HG03565 (cell line): ENCODE data around the gene TENT5A.
"Not testable (repeated sequence)": the region's sequence is repeated elsewhere in the genome, so short reads cannot be mapped to it uniquely, and the experiment has no call there.

Source experiments
- ATAC-seq: cut with Tn5 transposase; IDR thresholded peaks from one replicate; pipeline ENCODE4 v1.9.1; 2021; ENCODE audit warnings: mild to moderate bottlenecking, moderate library complexity; ENCODE audit not compliant: unreplicated experiment

The TENT5A gene

DNA sequence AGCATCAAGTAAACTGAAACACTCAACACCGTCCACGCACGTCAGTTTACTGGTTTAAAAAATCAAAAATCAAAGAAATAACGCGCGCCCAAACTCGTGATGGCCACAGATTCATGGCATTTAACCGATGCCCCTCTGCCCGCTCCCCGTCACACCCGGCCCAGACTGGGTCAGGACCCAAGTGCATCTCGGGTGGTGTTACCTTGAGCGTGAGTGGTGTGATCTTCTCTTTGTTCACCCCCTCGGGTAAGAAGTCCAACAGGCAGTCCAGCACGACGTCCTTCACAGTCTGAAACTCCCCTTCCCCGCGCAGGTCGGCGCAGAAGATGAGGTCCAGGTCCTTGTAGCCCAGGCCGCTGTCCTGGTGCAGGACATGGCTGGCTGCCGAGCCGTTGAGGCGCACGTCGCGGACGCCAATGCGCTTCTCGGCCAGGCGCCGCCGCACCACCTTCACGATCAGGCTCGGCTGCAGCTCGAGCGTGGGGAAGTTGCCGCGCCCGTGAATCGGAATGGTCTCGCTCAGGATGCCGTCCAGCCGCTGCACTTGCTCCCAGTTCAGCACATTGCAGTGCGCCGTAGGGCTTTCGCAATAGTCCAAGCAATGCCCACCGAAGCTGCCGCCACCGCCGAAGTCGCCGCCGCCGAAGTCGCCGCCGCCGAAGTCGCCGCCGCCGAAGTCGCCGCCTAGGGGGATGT lies 945 bp downstream of the TENT5A start:
- no peak for ATAC-seq

DNA sequence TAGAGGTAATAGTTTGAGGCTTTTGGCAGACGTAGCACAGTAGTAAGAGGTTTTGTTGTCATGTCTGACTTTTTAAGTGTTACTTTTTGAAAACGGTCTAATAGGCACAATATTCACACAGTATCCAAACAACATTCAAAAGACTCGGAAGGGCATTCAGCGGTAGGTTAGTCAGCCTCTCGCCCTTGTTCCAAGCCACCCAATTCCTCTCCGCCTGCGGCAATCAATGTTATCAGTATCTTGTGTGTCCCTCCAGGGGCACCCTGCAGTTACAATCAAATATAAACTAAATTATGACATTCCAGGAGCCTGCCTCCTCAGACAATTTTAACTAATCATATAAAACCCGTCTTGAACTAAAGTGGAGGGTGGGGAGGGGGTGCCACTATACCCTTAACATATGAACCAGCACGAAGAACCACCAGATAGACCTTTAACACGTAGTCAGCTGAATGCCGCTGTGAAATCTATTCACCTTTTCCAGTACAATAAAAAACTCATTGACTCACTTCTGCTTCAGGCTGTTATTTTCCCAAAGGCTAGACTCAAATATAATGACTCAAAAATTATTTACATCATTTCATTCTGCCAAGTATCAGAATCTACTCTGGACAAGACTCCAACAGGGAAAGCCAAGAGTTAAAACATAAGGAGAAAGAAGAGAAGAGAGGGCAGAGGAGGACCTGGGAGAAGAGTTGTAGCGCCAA lies 1.6 kb downstream of the TENT5A start:
- no peak for ATAC-seq

DNA sequence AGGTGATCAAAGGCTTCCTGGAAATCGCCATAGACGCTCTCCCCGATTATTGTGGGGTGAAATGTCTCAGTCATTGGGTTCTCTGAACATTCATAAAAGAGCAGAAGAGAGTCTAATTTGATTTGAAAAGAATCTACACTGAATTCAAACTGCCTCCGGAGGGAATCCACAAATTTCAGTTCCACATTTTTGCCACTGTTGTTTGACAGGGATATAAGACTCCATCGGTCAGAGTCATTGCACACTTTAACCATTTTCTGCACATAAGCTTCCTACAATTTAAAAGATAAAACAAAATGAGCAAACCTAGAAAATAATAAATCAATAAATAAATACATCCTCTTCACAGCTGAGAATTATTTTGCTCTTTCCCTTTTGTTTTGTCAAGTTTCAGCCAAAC lies 2.3 kb downstream of the TENT5A start:
- no peak for ATAC-seq

DNA sequence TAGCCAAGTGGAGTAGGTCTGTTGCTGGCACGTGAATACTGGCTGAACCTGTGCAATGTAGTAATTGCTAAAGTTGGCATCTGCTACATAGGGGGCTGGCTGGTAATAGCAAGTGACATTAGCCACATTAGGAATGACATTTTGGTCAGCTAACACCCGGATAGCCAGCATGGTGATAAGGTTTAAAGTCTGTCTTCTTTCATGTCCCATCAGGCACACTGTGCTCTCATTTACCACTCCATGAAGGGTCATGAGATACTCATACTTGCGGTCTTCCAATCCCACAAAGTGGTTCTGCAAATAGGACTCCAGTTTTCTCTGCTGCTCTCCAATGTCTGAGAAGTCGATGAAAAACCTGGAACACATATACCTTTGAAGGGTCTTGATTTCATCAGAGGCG lies 2.8 kb downstream of the TENT5A start:
- no peak for ATAC-seq

DNA sequence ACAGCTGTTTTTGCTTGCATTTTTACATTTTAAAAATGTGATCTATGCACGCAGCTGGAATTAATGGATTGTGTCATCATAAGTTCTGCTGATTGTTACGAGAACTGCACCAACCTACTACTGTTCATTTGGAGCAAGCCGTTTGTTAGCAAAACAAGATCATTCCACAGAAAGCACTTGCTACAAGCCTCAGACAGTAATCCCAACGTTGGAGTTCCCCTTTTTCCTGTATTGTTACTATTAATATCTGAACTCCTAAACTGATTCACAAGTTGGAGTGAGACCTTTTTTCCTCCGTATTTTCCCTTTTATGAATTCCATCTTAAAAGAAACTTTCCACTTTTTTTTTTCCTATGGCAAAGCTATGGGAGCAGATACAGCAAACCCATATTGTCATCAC lies 3.5 kb downstream of the TENT5A start:
- no peak for ATAC-seq

DNA sequence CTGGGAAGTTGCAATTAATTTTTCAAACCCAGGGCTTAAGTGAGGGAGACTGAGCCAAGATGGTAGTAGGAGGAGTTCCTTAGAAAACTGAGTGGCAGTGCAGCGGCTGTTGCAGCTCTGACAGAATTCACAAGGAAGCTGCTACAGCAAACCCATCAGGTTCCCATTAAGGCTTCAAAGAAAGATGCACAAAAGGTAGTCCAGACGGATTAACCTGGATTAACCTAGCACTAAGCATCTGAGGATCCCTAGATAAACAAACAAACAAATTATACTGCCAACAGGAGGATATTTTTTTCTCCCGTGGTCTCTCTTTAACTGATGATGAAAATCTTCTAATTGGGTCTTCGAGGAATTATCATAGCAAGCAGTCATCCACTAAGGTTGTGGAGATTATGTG lies 5.2 kb downstream of the TENT5A start:
- ATAC-seq, result no peak

DNA sequence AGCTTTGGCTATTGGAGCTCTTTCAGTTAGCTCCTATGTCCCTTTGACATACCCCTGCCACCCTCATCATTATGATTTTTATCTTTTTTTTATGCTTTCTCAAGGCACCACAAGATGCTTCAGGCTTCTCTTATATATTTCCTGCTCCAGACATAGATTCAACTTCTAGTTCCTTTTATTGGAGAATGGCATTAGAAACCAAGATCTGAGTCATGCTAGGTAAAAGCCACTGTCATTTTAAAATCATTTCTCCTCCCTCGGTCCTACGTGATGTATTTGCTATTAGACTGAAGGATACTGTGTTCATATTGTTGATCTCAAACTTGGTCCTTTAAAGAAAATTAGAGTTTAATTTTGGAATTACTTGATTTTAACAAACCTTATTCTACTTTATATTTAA lies 8.3 kb downstream of the TENT5A start:
- no peak for ATAC-seq

DNA sequence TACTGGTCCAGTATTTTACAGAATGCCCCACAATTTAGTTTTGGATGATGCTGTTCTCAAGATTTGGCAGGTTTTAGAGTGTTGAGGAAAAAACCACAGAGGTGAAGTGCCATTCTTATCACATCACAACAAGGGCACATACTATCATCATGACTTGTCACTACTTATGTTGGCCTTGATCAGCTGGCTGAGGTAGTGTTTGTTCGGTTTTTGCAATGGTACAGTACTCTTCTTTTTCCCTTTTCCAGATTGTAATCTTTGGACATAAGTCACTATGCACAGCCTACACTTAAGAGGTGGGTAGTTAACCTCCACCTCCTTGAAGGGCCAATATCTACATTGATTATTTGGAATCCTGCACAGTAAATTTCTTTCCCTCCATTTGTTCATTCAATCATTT lies 8.8 kb downstream of the TENT5A start:
- ATAC-seq, result no peak

DNA sequence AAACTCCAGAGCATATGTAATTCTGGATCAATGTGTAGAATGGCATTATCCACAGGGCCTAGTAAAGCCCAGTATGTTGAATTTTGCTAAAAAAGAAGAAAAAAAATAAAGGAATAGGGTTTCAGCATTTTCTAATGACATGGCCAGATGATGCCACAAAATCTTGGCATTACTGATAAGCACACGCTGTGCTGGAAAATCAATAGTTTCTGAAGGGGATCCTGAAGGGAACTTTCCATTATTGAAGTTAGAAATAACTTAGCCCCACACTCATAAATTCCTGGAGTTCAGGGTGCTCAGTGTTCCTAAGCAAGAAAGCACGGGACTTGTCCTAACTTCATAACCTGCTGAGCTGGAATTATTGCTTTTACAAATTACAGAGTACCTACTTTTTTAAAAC lies 10.8 kb downstream of the TENT5A start:
- ATAC-seq, result no peak

DNA sequence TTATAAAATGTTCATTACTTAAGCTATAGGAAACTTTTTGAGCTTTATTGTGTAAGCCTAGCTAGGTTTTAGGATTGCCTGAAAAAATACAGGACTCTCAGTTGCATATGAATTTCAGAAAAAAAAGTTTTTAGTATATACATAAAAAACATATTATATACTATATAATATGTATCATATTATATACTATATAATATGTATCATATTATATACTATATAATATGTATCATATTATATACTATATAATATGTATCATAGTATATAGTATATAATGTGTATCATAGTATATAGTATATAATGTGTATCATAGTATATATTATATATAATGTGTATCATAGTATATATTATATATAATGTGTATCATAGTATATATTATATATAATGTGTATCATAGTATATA lies 11.9 kb downstream of the TENT5A start:
- ATAC-seq, result not testable (repeated sequence)

DNA sequence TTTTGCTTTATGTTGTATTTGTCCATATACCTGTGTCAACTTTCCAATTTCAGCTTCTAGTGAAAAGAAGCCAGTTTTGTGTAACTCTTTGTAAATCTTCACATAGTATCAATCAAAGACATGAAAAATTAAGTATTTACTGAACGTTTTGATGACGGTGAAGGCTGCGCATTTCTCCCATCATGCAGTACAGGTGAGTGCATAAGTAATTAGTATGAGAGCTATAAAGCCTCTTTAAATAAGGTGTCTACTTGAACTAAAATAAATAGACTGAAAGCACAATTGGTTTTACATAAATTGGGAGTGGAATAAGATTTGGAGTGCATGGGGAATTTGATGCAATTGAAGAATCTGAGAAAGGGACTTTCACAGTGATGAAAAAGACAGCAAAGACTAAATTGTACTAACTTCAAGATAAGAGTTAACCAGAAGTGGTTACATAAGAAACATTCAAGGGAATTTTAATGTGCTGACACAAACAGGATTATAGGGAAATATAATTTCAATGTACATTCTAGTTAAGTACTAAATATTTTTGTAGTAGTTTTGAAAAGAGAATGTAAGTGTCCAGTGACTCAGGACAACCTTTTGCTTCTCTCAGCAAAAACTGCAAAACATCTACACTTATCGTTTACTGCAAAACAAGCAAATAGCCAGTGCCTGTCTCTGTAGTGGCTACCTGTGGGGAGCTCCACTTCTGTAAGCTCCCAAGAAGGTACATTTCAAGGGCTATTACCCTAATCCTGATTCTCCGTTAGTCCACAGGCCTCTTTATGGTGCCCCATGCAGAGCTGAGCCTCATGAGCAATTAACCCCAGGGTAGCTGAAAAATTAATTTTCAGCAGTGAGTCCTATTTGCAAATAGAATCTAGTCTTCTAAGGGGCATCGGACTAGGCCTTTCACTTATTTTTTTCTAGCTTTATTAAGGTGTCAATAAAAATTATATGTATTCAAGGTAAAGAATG lies 13.0 kb downstream of the TENT5A start:
- ATAC-seq, result no peak

DNA sequence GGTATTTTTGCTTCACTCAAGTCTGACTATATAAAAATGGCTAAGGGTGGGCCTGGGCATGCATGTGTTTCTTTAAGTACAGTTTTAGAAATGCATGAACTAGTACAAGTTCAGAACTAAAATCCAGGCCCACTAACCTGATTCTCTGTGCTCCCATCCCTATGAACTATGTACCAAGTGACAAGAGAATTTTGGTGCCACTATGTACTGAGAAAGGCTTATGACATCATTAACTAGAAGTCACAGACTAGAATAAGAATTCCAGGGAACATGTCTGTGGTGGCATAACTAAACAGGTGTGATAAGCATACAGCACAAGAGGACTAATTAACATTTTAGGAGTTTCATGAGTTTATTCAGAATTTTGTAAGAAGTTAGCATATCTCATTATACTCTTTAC lies 16.1 kb downstream of the TENT5A start:
- no peak for ATAC-seq

DNA sequence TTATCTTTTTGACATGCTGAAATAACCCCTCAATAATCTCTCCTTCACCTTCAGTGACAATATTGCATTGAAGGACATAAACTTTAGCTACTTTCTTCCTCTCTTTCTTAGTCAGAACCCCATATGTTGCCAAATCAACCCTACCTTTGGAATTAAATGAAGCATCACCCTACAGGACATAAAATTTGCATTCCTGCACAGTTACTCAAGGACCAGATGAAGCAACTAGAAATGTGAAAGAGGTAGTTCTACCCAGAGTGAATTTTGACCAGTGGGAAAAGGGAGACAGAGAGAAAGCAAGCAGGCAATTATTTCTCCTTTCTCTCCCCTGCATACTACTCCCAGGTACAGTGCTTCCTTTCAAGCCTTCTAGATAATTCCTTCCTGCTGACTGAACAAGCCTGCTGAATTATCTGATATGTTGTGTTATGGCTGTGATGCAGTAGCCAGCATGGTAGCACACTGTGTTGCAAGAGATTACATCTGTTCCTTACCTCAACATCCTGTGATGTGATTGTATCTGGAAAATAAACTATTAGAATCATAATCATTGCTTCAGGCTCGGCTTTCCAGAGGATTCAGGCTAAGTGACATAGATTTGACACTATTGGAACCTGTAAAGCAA lies 16.6 kb downstream of the TENT5A start:
- no peak for ATAC-seq

DNA sequence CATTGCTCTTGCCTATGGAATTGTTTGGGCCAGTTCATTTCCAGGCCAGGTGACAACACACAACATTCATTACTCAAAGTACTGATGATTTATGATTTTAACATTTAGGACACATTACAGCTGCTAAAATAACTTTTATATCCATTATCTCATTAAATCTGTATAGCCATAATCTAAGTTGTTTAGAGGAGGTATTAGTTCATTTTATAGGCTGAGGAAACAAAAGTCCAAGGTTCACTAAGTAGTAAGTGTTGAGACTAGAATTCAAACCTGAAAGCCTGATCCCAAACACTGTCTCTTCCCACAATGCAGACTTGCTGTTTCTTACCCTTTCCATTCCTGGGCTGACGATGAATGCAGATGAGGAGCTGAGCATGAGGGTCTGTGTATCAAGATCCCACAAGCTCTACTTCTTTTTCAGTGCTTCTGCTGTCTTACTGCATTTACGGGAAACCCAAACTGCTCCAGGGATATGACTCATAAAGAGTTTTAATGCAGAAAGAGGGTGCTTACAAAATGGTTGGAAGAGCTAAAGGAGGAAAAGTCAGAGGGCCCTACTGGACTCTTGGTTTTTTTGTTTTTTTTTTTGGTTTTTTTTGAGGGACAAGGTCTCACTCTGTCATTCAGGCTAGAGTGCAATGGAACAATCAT lies 17.9 kb downstream of the TENT5A start:
- ATAC-seq, result no peak

DNA sequence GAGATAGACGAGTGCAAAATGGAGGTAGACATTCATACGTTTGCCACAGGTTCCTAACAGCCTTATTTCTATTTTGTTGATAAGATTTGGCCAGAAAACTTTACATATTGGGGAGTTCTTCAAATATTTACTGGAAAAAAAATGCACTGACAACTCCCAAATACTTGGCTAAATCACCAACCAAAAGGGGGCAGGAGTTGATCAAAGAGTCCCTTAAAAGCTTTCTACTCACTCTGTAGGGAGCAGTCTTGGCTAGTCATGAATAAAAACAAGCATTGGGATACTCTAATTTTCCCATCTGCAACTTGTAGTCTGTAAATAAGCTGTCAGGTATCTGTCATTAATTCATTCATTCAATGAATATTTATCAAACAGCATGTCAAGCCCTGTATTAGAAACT lies 18.4 kb downstream of the TENT5A start:
- no peak for ATAC-seq

DNA sequence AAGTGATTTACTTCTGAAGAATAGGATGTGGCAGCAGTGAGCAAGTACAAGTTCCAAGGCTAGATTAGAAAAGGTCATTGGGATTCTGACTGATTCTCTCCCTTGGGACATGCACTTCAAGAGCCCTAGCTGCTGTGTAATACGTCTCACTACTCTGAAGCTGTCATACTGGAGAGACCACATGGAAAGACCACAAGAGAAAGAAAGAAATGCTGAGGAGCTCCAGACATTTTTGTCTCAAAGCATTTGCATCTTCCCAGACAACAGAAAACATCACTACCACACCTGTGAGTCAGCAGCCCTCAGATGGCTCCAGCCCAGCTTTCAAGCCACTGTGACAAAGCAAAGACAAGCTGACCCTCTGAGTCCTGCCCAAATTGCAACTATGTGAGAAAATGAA lies 20.7 kb downstream of the TENT5A start:
- ATAC-seq, result no peak

DNA sequence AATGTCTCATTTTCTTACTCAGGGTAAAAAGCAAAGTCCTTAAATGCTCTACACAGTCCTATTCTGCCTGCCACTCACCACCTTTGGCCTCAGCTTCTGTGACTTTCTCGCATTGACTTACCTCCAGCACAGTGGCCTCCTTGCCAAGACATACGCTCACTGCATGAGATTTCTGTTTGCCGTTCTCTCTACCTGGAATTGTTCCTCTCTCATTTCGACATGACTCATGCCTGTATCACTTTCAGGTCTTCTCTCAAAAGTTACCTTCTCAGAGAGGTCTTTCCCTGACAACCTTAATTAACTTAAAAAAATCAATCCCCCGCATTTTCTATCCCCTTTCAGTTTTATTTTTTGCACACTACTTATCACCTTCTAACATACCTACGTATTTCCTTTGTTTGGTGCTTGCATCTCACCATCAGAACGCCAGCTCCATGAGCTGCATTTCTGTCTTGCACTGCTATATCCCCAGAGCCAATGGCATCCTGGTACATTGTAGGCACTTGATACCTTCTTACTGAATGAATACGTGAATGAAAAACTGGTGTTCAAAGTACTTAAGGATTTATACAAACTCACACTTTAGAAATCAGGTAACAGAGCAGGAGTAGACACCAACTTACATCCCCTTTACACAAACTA lies 24.5 kb downstream of the TENT5A start:
- ATAC-seq, result peak; percentile 50

DNA sequence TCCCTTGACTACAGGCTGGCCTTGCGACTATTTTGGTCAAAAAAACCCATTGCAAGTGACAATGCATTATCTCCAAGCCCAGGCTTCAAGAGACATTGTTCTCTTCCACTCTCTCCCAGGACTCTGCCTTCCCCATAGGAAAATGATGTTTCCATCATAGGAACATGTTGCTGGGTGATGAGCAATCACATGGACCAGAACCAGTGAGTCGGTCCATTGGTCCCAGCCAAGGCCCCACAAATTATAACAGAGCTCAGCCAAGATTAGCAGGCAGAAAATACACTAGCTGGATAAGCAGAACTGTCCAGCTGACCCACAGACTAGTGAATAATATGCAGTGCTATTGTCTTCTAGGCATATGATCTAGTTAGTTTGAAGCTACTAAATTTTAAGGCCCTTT lies 27.4 kb downstream of the TENT5A start:
- ATAC-seq, result no peak

DNA sequence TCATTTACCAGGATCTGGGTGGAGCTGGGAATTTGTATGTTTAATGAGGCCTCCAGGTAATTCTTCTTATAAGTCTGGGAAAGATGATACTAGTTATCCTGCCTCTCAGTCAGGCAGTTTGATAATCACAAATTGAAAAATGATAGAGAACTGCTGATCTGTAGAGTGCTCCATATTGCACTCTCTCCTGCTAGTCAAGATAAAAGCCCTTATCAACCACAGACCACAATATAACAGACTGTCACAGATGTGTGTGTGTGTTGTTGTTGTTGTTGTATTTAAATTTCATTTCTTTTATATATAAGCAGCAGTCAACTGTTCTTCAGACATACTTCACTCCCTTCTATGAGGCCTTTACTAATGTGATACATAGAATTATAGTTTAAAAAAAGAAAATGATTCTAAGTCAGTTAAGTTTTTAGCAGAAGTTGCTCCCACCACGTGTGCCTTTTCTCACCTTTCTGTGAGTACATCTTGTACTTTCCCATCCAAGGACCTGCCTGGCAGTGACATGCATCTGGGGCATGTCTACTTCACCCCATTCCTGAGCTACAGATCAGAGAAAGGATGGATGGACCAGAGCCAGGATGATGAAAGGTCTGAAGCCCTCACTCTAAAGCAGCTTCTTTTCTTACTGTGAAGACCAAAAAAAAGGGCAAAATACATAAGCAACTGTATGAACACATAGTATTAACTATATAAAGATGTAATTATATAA lies 29.8 kb downstream of the TENT5A start:
- ATAC-seq, result no peak

DNA sequence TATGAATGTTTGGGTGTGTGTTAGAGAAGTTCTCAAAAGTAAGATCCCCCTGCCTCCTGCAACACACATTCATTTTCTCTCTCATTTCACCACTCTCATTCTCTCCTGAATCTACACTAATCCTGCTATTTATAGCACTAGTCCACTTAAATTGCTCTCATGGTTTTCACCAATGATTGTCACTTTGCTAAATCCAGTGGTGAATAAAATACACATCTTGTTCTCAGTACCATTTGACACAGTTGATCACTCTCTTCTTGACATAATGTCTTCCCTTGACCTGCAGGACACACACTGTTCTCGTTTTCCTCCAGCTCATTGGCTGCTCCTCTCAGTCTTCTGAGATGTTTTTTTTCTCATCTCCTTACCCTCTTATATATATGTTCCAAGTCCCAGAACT lies 32.1 kb downstream of the TENT5A start:
- no peak for ATAC-seq
